NB4 (cell line): ENCODE data around the gene ANP32A.

Experiments used
- DNase-seq: peaks from one replicate; pipeline ENCODE4 v3.0.0; 2010; ENCODE audit warnings: low read depth
- H3K4me3 ChIP-seq: one replicate; pipeline ENCODE4 v1.5.1; 2011; ENCODE audit warnings: mild to moderate bottlenecking, low read depth, low read length, moderate library complexity
- MYC ChIP-seq: IDR thresholded peaks from 2 replicates; pipeline ENCODE4 v1.6.1; 2011; ENCODE audit warnings: low read depth, low read length
- POLR2A ChIP-seq: IDR thresholded peaks from 2 replicates; pipeline ENCODE4 v1.6.1; 2011; ENCODE audit warnings: mild to moderate bottlenecking; ENCODE audit not compliant: insufficient read length; ENCODE audit errors: extremely low read depth
- TF ChIP-seq, protein P1 (sequence below): IDR thresholded peaks from one replicate; pipeline ENCODE4 v1.5.1; 2012; ENCODE audit warnings: low read depth, low read length
- TF ChIP-seq, protein P2 (sequence below): IDR thresholded peaks from 2 replicates; pipeline ENCODE4 v1.6.1; 2011; ENCODE audit warnings: low read depth, low read length

The ANP32A gene

DNA sequence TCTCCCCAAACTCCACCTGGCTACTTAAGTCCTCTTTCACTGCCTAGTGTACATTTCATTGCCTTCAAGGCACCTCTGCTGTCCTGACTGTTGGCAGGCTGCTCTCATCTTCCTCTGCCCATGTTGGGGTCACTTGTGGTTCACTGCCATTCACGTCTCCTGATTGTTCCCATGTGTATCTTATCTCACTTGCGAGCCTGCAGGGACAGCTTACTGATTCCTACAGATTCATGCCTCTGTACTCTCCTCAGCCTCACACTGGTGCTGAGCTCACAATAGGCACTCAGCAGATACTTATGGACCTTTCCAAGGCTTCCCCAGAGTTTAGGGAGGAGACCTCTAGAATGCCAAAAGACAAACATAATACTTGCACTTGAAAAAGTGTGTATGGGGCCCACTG, 28.8 kb upstream of the ANP32A start:
- H3K4me3 ChIP-seq: no peak overlapping the region
- DNase-seq: no peak
- TF ChIP-seq MYC: no peak
- no peak for TF ChIP-seq POLR2A
- TF ChIP-seq, protein P1, sequence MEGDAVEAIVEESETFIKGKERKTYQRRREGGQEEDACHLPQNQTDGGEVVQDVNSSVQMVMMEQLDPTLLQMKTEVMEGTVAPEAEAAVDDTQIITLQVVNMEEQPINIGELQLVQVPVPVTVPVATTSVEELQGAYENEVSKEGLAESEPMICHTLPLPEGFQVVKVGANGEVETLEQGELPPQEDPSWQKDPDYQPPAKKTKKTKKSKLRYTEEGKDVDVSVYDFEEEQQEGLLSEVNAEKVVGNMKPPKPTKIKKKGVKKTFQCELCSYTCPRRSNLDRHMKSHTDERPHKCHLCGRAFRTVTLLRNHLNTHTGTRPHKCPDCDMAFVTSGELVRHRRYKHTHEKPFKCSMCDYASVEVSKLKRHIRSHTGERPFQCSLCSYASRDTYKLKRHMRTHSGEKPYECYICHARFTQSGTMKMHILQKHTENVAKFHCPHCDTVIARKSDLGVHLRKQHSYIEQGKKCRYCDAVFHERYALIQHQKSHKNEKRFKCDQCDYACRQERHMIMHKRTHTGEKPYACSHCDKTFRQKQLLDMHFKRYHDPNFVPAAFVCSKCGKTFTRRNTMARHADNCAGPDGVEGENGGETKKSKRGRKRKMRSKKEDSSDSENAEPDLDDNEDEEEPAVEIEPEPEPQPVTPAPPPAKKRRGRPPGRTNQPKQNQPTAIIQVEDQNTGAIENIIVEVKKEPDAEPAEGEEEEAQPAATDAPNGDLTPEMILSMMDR: no peak
- TF ChIP-seq, protein P2, sequence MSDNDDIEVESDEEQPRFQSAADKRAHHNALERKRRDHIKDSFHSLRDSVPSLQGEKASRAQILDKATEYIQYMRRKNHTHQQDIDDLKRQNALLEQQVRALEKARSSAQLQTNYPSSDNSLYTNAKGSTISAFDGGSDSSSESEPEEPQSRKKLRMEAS: no peak

DNA sequence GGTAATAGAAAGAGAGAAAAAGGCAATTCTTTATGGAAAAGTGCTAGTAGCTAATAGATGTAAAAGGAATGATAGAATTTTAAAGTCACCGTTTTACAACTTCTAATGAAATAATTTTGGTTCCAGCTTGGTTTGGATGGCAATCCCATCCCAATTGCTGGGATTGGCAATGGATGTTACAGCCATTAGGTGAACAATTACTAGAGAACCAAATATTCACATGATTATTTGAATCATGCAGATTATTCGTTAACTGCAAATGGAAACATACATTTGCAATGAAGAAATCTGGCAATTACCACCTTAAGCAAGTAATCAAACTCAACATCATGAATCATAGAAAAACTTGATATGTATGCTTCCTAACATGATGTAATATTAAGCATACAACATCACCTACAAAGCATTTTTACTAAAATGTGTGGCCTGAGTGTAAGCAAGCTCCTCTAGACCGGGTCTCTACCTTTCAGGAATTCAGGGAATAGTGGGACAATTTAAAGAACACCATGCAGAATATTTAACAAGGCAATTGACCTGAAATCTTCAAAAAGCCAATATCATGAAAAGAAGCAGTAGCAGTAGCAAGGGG, 26.2 kb upstream of the ANP32A start:
- H3K4me3 ChIP-seq: no peak overlapping the region
- TF ChIP-seq POLR2A (no peak), MYC (no peak)
- TF ChIP-seq, protein P1: no peak
- TF ChIP-seq, protein P2: no peak
- no peak for DNase-seq

DNA sequence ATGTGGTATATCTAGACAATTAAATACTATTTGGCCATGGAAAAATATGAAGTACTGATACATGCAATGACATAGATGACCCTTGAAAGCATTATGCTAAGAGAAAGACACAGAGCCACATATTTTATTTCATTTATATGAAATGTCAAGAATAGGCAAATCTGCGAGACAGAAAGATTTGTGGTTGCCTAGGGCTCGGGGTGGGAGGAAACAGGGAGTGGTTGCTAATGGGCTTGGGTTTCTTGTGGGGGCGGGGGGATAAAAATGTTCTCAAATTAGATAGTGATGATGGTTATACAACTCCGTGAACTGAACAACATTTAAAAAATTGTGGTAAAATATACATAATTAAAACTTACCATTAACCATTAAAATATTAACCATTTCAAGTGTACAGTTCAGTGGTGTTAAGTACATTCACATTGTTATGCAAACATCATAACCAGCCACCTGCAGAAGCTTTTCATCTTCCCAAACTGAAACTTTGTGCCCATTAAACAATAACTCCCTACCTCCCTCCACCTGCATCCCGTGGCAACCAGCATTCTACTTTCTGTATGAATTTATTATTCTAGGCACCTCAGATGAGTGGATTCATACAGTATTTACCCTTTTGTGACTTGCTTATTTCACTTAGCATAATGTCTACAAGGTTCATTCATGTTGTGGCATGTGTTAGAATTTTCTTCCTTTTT, 24.3 kb upstream of the ANP32A start:
- no peak overlapping the region for H3K4me3 ChIP-seq
- DNase-seq: no peak
- TF ChIP-seq, protein P1: no peak
- TF ChIP-seq POLR2A: no peak
- TF ChIP-seq, protein P2: no peak
- TF ChIP-seq MYC: no peak

DNA sequence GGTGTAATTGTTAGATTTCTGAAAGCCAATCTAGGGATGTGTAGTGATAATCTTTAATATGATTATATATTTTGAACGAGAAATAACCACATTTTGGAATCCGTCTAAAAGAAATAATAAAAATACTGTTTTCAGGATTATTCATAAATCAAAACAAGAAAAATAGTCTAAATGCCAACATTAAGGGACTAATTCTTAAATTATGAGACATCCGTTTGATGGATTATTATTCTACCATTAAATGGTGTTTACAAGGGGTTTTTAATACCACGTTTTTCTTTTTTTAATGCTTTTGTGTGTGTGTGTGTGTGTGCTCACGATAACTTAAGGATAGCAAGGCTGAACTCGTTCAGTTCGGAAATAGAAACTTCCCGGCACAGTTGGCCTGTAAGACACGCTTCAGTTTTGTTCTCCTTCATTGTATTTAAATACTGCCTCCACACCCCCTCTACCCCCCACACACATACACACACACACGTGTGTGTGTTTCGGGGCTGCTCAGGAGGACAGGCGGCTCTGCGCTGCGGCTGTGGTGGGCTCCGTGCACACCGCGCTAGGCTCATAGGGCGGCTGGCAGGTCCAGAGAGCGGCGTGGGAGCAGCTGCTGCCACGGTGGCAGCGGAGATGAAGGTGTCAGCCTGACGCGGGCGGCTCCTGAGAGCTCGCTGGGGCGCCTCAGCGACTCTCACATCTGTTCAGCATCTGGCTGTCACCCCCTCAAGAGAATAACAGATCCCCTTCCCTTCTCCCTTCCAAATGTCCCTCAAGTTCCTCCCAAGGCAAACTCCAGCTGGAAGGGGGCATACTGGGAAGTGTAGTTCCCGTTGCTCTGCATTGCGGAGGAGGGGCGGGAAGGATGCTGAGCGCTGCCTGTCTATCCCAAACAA, 23.0 kb upstream of the ANP32A start:
- TF ChIP-seq POLR2A (no peak), MYC (no peak)
- TF ChIP-seq, protein P1: no peak
- TF ChIP-seq, protein P2: no peak
- peak overlapping the region; percentile 34 for H3K4me3 ChIP-seq
- DNase-seq: peak; percentile 16

DNA sequence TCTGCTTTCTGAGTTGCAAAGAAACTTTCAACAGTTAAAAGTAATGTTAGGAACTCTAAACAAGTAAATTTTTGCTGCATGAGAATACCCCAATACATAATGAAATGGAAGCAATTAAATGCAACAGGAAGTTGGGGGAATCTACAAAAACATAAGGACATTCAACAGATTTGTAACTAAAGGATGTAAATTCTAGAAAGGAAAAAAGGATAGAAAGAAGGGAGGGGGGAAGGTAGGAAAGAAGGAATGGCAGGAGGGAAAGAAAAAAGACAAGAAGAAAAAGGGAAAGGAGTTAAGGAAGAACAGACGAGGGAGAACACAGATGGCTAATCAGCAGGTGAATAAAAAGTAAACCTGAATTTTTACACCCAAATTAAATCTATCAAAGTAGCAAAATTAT, 22.3 kb upstream of the ANP32A start:
- H3K4me3 ChIP-seq: no peak overlapping the region
- DNase-seq: no peak
- TF ChIP-seq, protein P1: no peak
- TF ChIP-seq MYC: no peak
- TF ChIP-seq, protein P2: no peak
- TF ChIP-seq POLR2A: no peak
